Upper lobe of right lung (tissue), 1 donor: ENCODE data around the gene DMRT1. TPM values are rescaled to one million over a fixed set of nuclear protein-coding genes. Genes with fewer than 3 reads are reported as not detected.
A peak's percentile ranks its signal among the peaks of the same experiment; 100 is the strongest.

ENCODE experiments used
- ATAC-seq: fragments of 200-7000 bp; cut with Tn5 transposase; one replicate; pipeline ENCODE4 v1.9.1; 2020; ENCODE audit warnings: mild to moderate bottlenecking, moderate library complexity
- DNase-seq: peaks from one replicate; pipeline ENCODE4 v3.0.0-alpha.2; 2020
- H3K27ac ChIP-seq: fragments of 200-600 bp; one replicate; pipeline ENCODE4 v1.8.0; 2022
- H3K27me3 ChIP-seq: fragments of 200-600 bp; one replicate; pipeline ENCODE4 v1.8.0; 2022; ENCODE audit warnings: mild to moderate bottlenecking
- H3K36me3 ChIP-seq: fragments of 200-600 bp; one replicate; pipeline ENCODE4 v1.8.0; 2022
- H3K4me1 ChIP-seq: fragments of 200-600 bp; one replicate; pipeline ENCODE4 v1.8.0; 2022
- H3K4me3 ChIP-seq: fragments of 200-600 bp; one replicate; pipeline ENCODE4 v1.8.0; 2022; ENCODE audit warnings: mild to moderate bottlenecking
- H3K9me3 ChIP-seq: fragments of 200-600 bp; one replicate; pipeline ENCODE4 v1.8.0; 2022
- intact Hi-C: fragments of 100-400 bp; cut with DNase I; formaldehyde crosslinking; loops from one replicate; pipeline ENCODE4 v1.11.0; 2022
- total RNA-seq: library from RNA; stranded (reverse); fragmentation: NEBNext Ultra II Directional; extraction: Animal tissue kit (Norgen Biotek cat#: 25700); gene quantifications from one replicate; pipeline ENCODE4 v1.2.1, GENCODE V29; 2021
- TF ChIP-seq, protein P1 (sequence below): fragments of 200-600 bp; IDR thresholded peaks from one replicate; pipeline ENCODE4 v1.8.0; 2022; ENCODE audit warnings: antibody characterized with exemption
- donor health status: DM: no; HTN: yes; CAD: no; lungs with severe emphysema.

The DMRT1 gene
- total RNA-seq, 1 donor from 2014 or later, result not detected

DNA sequence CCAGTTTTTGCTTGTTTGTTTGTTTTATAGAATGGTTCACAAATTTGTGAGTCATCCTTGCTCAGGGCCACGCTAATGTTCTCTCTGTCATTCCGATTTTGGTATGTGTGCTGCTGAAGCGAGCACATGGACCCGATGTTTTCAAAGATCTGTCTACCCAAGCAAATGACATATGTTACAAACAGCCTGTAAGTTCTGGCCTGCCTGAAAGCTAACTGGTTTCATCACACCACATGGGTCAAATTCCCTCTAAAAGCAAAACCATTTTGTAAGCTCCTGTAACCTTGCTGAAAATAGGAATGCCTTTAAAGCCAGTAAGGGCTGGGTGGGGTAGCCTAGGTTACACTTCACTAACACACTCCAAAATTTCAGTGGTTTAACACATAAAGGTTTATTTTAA lies 160.3 kb downstream of the DMRT1 start:
- Histone ChIP-seq H3K36me3 (no peaks in the 10 kb centered on the region), H3K4me3 (no peak overlapping the region), H3K9me3 (no peaks in the 10 kb centered on the region), H3K27me3 (no peaks in the 10 kb centered on the region), H3K27ac (no peak overlapping the region), H3K4me1 (no peaks in the 10 kb centered on the region)
- no peak for ATAC-seq
- intact Hi-C loops, result no loop called here
- no peak for DNase-seq
- TF ChIP-seq, protein P1, sequence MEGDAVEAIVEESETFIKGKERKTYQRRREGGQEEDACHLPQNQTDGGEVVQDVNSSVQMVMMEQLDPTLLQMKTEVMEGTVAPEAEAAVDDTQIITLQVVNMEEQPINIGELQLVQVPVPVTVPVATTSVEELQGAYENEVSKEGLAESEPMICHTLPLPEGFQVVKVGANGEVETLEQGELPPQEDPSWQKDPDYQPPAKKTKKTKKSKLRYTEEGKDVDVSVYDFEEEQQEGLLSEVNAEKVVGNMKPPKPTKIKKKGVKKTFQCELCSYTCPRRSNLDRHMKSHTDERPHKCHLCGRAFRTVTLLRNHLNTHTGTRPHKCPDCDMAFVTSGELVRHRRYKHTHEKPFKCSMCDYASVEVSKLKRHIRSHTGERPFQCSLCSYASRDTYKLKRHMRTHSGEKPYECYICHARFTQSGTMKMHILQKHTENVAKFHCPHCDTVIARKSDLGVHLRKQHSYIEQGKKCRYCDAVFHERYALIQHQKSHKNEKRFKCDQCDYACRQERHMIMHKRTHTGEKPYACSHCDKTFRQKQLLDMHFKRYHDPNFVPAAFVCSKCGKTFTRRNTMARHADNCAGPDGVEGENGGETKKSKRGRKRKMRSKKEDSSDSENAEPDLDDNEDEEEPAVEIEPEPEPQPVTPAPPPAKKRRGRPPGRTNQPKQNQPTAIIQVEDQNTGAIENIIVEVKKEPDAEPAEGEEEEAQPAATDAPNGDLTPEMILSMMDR, result no peak

DNA sequence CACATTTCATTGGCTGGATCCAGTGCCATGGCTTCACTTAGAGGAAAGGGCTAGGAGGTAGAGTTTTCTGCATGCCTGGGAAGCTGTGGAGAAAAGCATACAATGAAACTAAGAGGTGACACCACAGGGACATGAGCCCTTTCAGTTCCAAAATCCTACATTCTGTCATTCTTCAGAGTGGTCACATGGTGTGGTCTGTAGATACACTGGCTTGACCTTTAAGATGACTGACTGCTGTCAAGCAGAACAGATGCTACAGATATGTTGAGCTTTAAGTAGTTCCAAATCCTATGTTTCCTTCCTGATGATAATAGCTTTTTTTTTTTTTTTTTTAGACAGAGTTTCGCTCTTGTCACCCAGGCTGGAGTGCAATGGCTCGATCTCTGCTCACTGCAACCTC lies 161.2 kb downstream of the DMRT1 start:
- H3K27me3 ChIP-seq, result no peaks in the 10 kb centered on the region
- no peaks in the 10 kb centered on the region for H3K9me3 ChIP-seq
- no peaks in the 10 kb centered on the region for H3K4me1 ChIP-seq
- DNase-seq (no peak), ATAC-seq (no peak)
- no peak overlapping the region for H3K4me3 ChIP-seq
- H3K27ac ChIP-seq, result no peak overlapping the region
- TF ChIP-seq, protein P1, result no peak
- no peaks in the 10 kb centered on the region for H3K36me3 ChIP-seq
- intact Hi-C loops, result no loop called here

DNA sequence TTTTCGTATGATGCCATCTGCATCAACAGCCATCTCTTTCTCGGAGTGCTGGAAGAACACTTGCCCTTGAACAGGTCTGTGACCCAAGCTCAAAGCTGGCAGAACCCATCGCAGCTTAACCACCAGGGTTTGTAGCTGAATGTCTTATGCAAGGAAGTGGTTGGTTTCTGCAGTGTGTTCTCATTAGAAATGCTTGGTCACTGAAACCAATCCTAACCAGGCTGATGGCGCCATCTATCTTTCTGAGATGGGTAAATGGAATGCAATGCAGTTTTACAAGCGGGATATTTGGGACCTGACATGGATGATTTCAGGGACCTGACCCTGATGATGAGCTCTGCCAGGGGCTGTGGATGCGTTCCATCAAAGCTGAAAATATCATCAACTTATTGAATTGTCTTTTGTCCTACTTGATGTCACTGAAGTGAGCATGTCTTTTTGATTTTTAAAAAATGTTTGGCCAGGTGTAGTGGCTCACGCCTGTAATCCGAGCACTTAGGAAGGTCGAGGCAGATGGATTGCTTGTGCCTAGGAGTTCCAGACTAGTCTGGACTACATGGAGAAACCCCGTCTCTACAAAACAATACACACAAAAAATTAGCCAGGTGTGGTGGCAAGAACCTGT lies 163.7 kb downstream of the DMRT1 start:
- no peaks in the 10 kb centered on the region for H3K36me3 ChIP-seq
- H3K9me3 ChIP-seq, result no peaks in the 10 kb centered on the region
- no peaks in the 10 kb centered on the region for H3K4me1 ChIP-seq
- H3K27me3 ChIP-seq, result no peaks in the 10 kb centered on the region
- H3K27ac ChIP-seq, result no peak overlapping the region
- TF ChIP-seq, protein P1, result peak; percentile 53
- peak; percentile 68 for ATAC-seq
- no peak for DNase-seq
- no peak overlapping the region for H3K4me3 ChIP-seq
- intact Hi-C loops, result loop anchor here (5.0 kb wide), 1 partner anchor 113 kb away; no protein-coding TSS in a partner anchor

DNA sequence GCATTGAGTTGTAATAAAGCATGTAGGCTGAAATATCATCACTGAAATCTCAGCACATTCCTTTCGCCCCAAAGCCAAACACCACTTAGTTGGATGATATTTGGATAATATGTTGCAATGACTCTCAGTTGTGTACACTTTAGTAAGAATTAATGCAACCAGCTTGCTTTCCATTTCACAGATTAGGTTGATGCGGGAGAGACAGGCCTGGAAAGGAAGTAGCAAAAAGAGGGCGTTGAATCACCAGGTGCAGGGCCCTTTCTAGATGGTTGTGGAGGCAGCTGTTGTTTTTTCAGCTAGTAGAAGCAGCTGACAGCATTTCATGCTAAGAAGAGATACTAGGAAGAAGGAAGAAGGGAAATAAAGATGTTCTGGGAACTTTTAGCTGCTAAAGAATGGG lies 165.8 kb downstream of the DMRT1 start:
- ATAC-seq, result peak; percentile 41
- H3K27me3 ChIP-seq, result no peaks in the 10 kb centered on the region
- no peak for DNase-seq
- TF ChIP-seq, protein P1, result no peak
- no peaks in the 10 kb centered on the region for H3K36me3 ChIP-seq
- no peaks in the 10 kb centered on the region for H3K4me1 ChIP-seq
- no peaks in the 10 kb centered on the region for H3K9me3 ChIP-seq
- no peak overlapping the region for H3K27ac ChIP-seq
- intact Hi-C loops, result loop anchor here (5.0 kb wide), 1 partner anchor 115 kb away; no protein-coding TSS in a partner anchor
- no peak overlapping the region for H3K4me3 ChIP-seq

DNA sequence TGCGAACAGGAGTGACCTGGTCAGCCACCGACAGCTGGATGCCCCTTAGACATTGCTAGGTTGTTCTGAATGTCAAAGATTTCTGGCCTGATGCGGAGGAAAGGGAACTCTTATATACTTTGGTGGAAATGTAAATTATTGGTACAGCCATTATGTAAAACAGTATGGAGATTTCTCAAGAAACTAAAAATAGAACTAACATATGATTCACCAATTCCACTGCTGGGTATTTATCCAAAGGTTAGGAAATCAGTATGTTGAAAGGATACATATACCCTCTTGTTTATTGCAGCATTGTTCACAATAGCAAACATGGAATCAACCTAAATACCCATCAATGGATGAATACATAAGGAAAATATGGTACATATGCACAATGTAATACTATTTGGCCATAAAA lies 166.7 kb downstream of the DMRT1 start:
- intact Hi-C loops, result loop anchor here (5.0 kb wide), 1 partner anchor 116 kb away; no protein-coding TSS in a partner anchor
- no peaks in the 10 kb centered on the region for H3K9me3 ChIP-seq
- TF ChIP-seq, protein P1, result no peak
- H3K27ac ChIP-seq, result no peak overlapping the region
- no peaks in the 10 kb centered on the region for H3K4me1 ChIP-seq
- no peaks in the 10 kb centered on the region for H3K36me3 ChIP-seq
- ATAC-seq (no peak), DNase-seq (no peak)
- H3K4me3 ChIP-seq, result no peak overlapping the region
- no peaks in the 10 kb centered on the region for H3K27me3 ChIP-seq
